H1 (cell line): ENCODE data around the gene COX19. TPM values are rescaled to one million over a fixed set of nuclear protein-coding genes. Genes with fewer than 3 reads are reported as not detected.

Source experiments
- ATF2 ChIP-seq: IDR thresholded peaks from 2 replicates; pipeline ENCODE4 v1.6.1; 2012; ENCODE audit warnings: low read length, inconsistent platforms
- GABPA ChIP-seq: IDR thresholded peaks from 2 replicates; pipeline ENCODE4 v1.6.1; 2011; ENCODE audit warnings: mild to moderate bottlenecking, low read length, moderate library complexity, borderline replicate concordance; ENCODE audit not compliant: insufficient read depth
- HDAC6 ChIP-seq: IDR thresholded peaks from one replicate; pipeline ENCODE4 v1.7.1; 2012; ENCODE audit warnings: low read depth, mild to moderate bottlenecking, inconsistent platforms, low read length, moderate library complexity
- RFX5 ChIP-seq: IDR thresholded peaks from 2 replicates; pipeline ENCODE4 v1.6.1; 2011; ENCODE audit warnings: low read depth, low read length, improper control_type of control experiment, borderline replicate concordance
- polyA plus RNA-seq, 7 experiments: library from polyadenylated mRNA; depleted of rRNA in 3 of 7; stranded (reverse) in 5 of 7; unstranded in 2 of 7; fragments of >200 nt in 5 of 7; fragments of 200-250 nt in 2 of 7; gene quantifications; 1 replicate in 5 of 7; 2 replicates in 1 of 7; 4 replicates in 1 of 7; pipeline versions ENCODE4 v1.2.1 to v1.2.3, GENCODE V29; 2011 to 2013; ENCODE audit warnings: missing spikeins in 2 of 7, mixed read lengths in 2 of 7
- total RNA-seq: library from RNA; stranded (reverse); fragmentation: NEBNext Ultra II Directional; extraction: Animal tissue kit (Norgen Biotek cat#: 25700); gene quantifications from 2 replicates; pipeline ENCODE4 v1.2.1, GENCODE V29; 2021

The COX19 gene
- total and polyA plus RNA-seq, 2 of the 8 experiments (the other 6 are each of a cell fraction or from before 2014, with no cell fraction given): 3.9 to 7.9 TPM

GRCh38 chr7:945147-945555 lies 30.2 kb downstream of the COX19 start (continued):
- TF ChIP-seq ATF2: no peak
- TF ChIP-seq GABPA: no peak
- no peak for TF ChIP-seq HDAC6
- no peak for TF ChIP-seq RFX5
